ENCODE results near the gene SLC35F1.

SLC35F1 gene

GRCh38 chr6:118083711-118084110 lies 176.6 kb downstream of the SLC35F1 start:
- no peak for TF ChIP-seq CTCF (conservative IDR thresholded peaks at IDR 0.05; ENCODE audit: low read depth, low read length)
- H4K20me1 ChIP-seq (ENCODE audit: insufficient read depth): no peaks in the 10 kb centered on the region
- H3K79me2 ChIP-seq (ENCODE audit: insufficient read depth, low read depth): no peaks in the 10 kb centered on the region

DNA sequence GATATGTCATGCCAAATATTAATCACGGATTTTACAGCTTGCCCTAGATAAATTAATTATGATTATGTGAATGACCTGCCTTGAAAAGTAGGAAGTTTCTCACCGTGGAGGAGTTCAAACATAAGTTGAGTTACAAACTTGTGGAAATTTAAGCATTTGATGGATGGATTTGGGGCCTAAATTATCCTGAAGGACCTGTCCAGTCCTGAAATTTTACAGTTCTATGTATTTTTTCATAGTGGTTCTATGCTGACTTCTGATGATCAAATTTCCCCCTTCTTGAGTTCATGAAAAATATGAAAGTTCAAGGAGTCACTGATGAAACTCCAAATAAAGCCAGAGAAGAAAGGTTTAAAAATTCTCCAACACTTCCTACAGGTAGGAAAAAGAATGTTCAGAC lies 178.6 kb downstream of the SLC35F1 start:
- TF ChIP-seq CTCF (conservative IDR thresholded peaks at IDR 0.05; ENCODE audit: low read depth, low read length): no peak
- Histone ChIP-seq H3K4me3 (IDR thresholded peaks at IDR 0.05; ENCODE audit: insufficient read depth, low read depth, low read length) (no peak overlapping the region), H3K79me2 (ENCODE audit: insufficient read depth, low read depth) (no peaks in the 10 kb centered on the region), H3K36me3 (ENCODE audit: insufficient read depth) (no peaks in the 10 kb centered on the region), H3K27me3 (ENCODE audit: insufficient read depth, low read depth) (no peaks in the 10 kb centered on the region), H2AFZ (ENCODE audit: low read depth) (no peak overlapping the region), H3K9ac (no peak overlapping the region), H3K4me1 (ENCODE audit: low read depth, poor library complexity, severe bottlenecking) (no peaks in the 10 kb centered on the region), H3K27ac (no peak overlapping the region), H3K4me2 (no peak overlapping the region), H4K20me1 (ENCODE audit: insufficient read depth) (no peaks in the 10 kb centered on the region)

More at GRCh38 chr6:118083711-118084110, 176.6 kb downstream of the SLC35F1 start:
- Histone ChIP-seq H3K4me2 (no peak overlapping the region), H3K36me3 (ENCODE audit: insufficient read depth) (no peaks in the 10 kb centered on the region), H3K27ac (no peak overlapping the region), H3K27me3 (ENCODE audit: insufficient read depth, low read depth) (no peaks in the 10 kb centered on the region), H3K4me1 (ENCODE audit: low read depth, poor library complexity, severe bottlenecking) (no peaks in the 10 kb centered on the region), H3K9ac (no peak overlapping the region), H3K4me3 (IDR thresholded peaks at IDR 0.05; ENCODE audit: insufficient read depth, low read depth, low read length) (no peak overlapping the region), H2AFZ (ENCODE audit: low read depth) (no peak overlapping the region)

DNA sequence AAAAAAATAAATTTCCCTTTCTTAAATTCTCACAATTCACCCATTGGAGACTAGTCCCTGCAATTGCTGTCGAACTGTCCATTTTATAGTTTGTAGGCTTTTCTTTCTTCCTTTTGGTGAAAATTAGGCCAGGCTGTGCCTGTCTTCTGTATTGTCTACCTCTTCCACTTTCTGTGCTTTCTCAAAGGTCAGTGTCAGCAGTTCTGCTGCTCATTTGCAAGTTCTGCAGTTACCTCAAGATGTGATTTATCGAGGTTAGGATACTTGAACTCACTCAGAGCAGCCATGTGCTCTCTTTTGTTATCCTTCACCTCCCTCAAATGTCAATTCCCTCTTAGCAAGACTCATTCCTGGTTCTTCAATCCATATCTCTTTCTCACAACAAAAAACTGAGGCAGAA lies 179.1 kb downstream of the SLC35F1 start:
- H3K4me3 ChIP-seq (IDR thresholded peaks at IDR 0.05; ENCODE audit: insufficient read depth, low read depth, low read length): no peak overlapping the region
- no peaks in the 10 kb centered on the region for H3K79me2 ChIP-seq (ENCODE audit: insufficient read depth, low read depth)
- no peak overlapping the region for H3K4me2 ChIP-seq
- no peaks in the 10 kb centered on the region for H3K4me1 ChIP-seq (ENCODE audit: low read depth, poor library complexity, severe bottlenecking)
- TF ChIP-seq CTCF (conservative IDR thresholded peaks at IDR 0.05; ENCODE audit: low read depth, low read length): no peak
- H2AFZ ChIP-seq (ENCODE audit: low read depth): no peak overlapping the region
- H3K9ac ChIP-seq: no peak overlapping the region
- no peaks in the 10 kb centered on the region for H3K27me3 ChIP-seq (ENCODE audit: insufficient read depth, low read depth)
- H3K27ac ChIP-seq: no peak overlapping the region
- H3K36me3 ChIP-seq (ENCODE audit: insufficient read depth): no peaks in the 10 kb centered on the region
- H4K20me1 ChIP-seq (ENCODE audit: insufficient read depth): no peaks in the 10 kb centered on the region

DNA sequence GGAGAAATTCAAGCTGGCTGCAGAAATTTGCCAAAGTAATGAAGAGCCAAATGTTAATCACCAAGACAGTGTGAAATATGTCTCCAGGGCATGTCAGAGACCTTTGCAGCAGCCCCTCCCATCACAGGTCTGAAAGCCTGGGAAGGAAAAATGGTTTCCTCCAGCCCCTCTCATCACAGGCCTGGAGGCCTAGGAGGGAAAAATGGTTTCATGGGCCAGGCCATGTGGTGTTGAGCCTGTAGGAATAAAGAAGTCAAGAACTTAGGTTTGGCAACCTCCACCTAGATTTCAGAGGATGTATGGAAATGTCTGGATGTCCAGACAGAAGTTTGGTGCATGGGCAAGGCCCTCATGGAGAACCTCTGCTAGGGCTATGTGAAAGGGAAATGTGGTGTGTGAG lies 185.0 kb downstream of the SLC35F1 start:
- no peaks in the 10 kb centered on the region for H3K79me2 ChIP-seq (ENCODE audit: insufficient read depth, low read depth)
- H3K27ac ChIP-seq: no peak overlapping the region
- H3K9ac ChIP-seq: no peak overlapping the region
- no peak for TF ChIP-seq CTCF (conservative IDR thresholded peaks at IDR 0.05; ENCODE audit: low read depth, low read length)
- no peak overlapping the region for H2AFZ ChIP-seq (ENCODE audit: low read depth)
- no peaks in the 10 kb centered on the region for H4K20me1 ChIP-seq (ENCODE audit: insufficient read depth)
- no peaks in the 10 kb centered on the region for H3K27me3 ChIP-seq (ENCODE audit: insufficient read depth, low read depth)
- no peak overlapping the region for H3K4me2 ChIP-seq
- H3K4me3 ChIP-seq (IDR thresholded peaks at IDR 0.05; ENCODE audit: insufficient read depth, low read depth, low read length): no peak overlapping the region
- no peaks in the 10 kb centered on the region for H3K4me1 ChIP-seq (ENCODE audit: low read depth, poor library complexity, severe bottlenecking)
- H3K36me3 ChIP-seq (ENCODE audit: insufficient read depth): no peaks in the 10 kb centered on the region

Data from KMS-11 (cell line).